Hepatocyte (in vitro differentiated cells): ENCODE data around the gene NINJ1. TPM values are rescaled to one million over a fixed set of nuclear protein-coding genes. Genes with fewer than 3 reads are reported as not detected.

ENCODE experiments used
- DNase-seq: peaks from one replicate; pipeline ENCODE4 v3.0.0-alpha.2; 2016; ENCODE audit warnings: low spot score
- H2AFZ ChIP-seq: fragments of 200-600 bp; sonication (generic); 2 replicates; pipeline ENCODE4 v1.6.0; 2016; ENCODE audit warnings: antibody characterized with exemption, mild to moderate bottlenecking
- H3K27ac ChIP-seq: fragments of 200-600 bp; sonication (generic); 2 replicates; pipeline ENCODE4 v1.5.1; 2016; ENCODE audit warnings: mild to moderate bottlenecking
- H3K27me3 ChIP-seq: fragments of 200-600 bp; sonication (generic); 2 replicates; pipeline ENCODE4 v1.6.1; 2016
- H3K36me3 ChIP-seq: fragments of 200-600 bp; sonication (generic); replicated peaks from 2 replicates; pipeline ENCODE4 v1.5.1; 2016; ENCODE audit warnings: low read depth; ENCODE audit not compliant: insufficient read depth
- H3K4me1 ChIP-seq: fragments of 200-600 bp; sonication (generic); 2 replicates; pipeline ENCODE4 v1.5.1; 2016; ENCODE audit warnings: mild to moderate bottlenecking, moderate library complexity; ENCODE audit not compliant: insufficient read depth
- H3K4me2 ChIP-seq: fragments of 200-600 bp; sonication (generic); 2 replicates; pipeline ENCODE4 v1.6.0; 2016
- H3K4me3 ChIP-seq: fragments of 200-600 bp; sonication (generic); 2 replicates; pipeline ENCODE4 v1.5.1; 2016; ENCODE audit warnings: mild to moderate bottlenecking
- H3K79me2 ChIP-seq: fragments of 200-600 bp; sonication (generic); 2 replicates; pipeline ENCODE4 v1.6.0; 2017; ENCODE audit warnings: mild to moderate bottlenecking
- H3K9me2 ChIP-seq: fragments of 200-600 bp; sonication (generic); replicated peaks from 2 replicates; pipeline ENCODE4 v1.6.0; 2017; ENCODE audit warnings: mild to moderate bottlenecking; ENCODE audit not compliant: insufficient read depth
- H3K9me3 ChIP-seq: fragments of 200-600 bp; sonication (generic); 2 replicates; pipeline ENCODE4 v1.5.1; 2016; ENCODE audit warnings: low read depth, mild to moderate bottlenecking
- H4K20me1 ChIP-seq: fragments of 200-600 bp; sonication (generic); 2 replicates; pipeline ENCODE4 v1.6.0; 2016; ENCODE audit warnings: mild to moderate bottlenecking; ENCODE audit not compliant: insufficient read depth, poor library complexity, severe bottlenecking
- CTCF ChIP-seq: fragments of 200-600 bp; sonication (generic); IDR thresholded peaks from 2 replicates; pipeline ENCODE4 v1.5.1; 2016; ENCODE audit warnings: antibody characterized with exemption, mild to moderate bottlenecking; ENCODE audit not compliant: poor library complexity
- EZH2 ChIP-seq: fragments of 200-600 bp; sonication (generic); IDR thresholded peaks from 2 replicates; pipeline ENCODE4 v1.6.1; 2016; ENCODE audit warnings: antibody characterized with exemption, mild to moderate bottlenecking, borderline replicate concordance
- EZH2phosphoT487 ChIP-seq: fragments of 200-600 bp; sonication (generic); IDR thresholded peaks from one replicate; pipeline ENCODE4 v1.6.1; 2018; ENCODE audit warnings: antibody characterized with exemption, mild to moderate bottlenecking, low read depth, moderate library complexity; ENCODE audit not compliant: unreplicated experiment, severe bottlenecking
- WGBS: methylation state at CpG from one replicate; pipeline ENCODE4 v1.1.6; 2016; ENCODE audit warnings: low lambda C conversion rate; ENCODE audit errors: missing lambda C conversion rate; 5-methylcytosine and 5-hydroxymethylcytosine counted together
- polyA plus RNA-seq: library from polyadenylated mRNA; unstranded; fragments of >200 nt; fragmentation: Nextera tagmentation; extraction: Ambion mirVana; gene quantifications from 2 replicates; pipeline ENCODE4 v1.2.1, GENCODE V29; 2016
- total RNA-seq: library from RNA; depleted of rRNA; stranded (reverse); fragments of >200 nt; gene quantifications from 2 replicates; pipeline ENCODE4 v1.2.3, GENCODE V29; 2014

NINJ1 gene
- total and polyA plus RNA-seq, 2 experiments from 2014 or later, result 55.4 to 135 TPM

- 72% methylated on average over 6 of the region's 6 CpGs for WGBS
- H3K27me3 ChIP-seq, result peaks cover 11% of the 10 kb centered on the region
These were observed 43.6 kb upstream of the NINJ1 start for GRCh38 chr9:93177676-93178075.

DNA sequence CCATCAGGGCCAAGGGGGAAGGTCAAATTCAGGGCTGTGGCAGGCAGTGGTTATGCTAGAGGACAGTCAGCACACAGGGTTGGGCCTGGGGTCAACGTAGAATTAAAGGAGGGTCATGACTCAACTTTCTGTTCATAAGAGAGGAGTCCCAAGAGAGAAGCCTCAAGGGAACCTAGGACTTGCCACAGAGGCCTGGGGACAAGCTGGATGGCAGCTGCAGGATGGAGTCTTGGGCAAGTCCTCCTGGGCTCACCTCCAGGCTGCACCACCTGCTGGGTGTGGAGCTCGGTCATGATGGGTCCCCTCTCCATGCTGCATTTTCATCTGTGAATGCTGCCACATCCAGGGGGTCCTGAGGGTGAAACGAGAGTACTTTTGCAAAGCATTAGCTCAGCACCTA, 40.9 kb upstream of the NINJ1 start:
- WGBS, result 85% methylated on average over 3 of the region's 3 CpGs
- DNase-seq, result no peak
- no peaks in the 10 kb centered on the region for H3K9me2 ChIP-seq
- no peak overlapping the region for H3K4me2 ChIP-seq
- H4K20me1 ChIP-seq, result no peaks in the 10 kb centered on the region
- no peak overlapping the region for H3K4me3 ChIP-seq
- no peak overlapping the region for H2AFZ ChIP-seq
- TF ChIP-seq CTCF (no peak), EZH2 (no peak), EZH2phosphoT487 (no peak)
- H3K27me3 ChIP-seq, result no peaks in the 10 kb centered on the region
- no peaks in the 10 kb centered on the region for H3K79me2 ChIP-seq
- H3K27ac ChIP-seq, result no peak overlapping the region
- H3K4me1 ChIP-seq, result no peaks in the 10 kb centered on the region
- no peaks in the 10 kb centered on the region for H3K36me3 ChIP-seq
- no peaks in the 10 kb centered on the region for H3K9me3 ChIP-seq

More at GRCh38 chr9:93177676-93178075, 43.6 kb upstream of the NINJ1 start:
- DNase-seq, result no peak
- no peak overlapping the region for H3K4me3 ChIP-seq
- H2AFZ ChIP-seq, result no peak overlapping the region
- no peaks in the 10 kb centered on the region for H3K9me2 ChIP-seq
- H3K4me2 ChIP-seq, result no peak overlapping the region
- H3K9me3 ChIP-seq, result no peaks in the 10 kb centered on the region
- H3K27ac ChIP-seq, result no peak overlapping the region
- H3K4me1 ChIP-seq, result no peaks in the 10 kb centered on the region
- H3K79me2 ChIP-seq, result no peaks in the 10 kb centered on the region
- H3K36me3 ChIP-seq, result no peaks in the 10 kb centered on the region
- TF ChIP-seq EZH2, result no peak
- no peak for TF ChIP-seq EZH2phosphoT487
- no peak for TF ChIP-seq CTCF
- no peaks in the 10 kb centered on the region for H4K20me1 ChIP-seq

DNA sequence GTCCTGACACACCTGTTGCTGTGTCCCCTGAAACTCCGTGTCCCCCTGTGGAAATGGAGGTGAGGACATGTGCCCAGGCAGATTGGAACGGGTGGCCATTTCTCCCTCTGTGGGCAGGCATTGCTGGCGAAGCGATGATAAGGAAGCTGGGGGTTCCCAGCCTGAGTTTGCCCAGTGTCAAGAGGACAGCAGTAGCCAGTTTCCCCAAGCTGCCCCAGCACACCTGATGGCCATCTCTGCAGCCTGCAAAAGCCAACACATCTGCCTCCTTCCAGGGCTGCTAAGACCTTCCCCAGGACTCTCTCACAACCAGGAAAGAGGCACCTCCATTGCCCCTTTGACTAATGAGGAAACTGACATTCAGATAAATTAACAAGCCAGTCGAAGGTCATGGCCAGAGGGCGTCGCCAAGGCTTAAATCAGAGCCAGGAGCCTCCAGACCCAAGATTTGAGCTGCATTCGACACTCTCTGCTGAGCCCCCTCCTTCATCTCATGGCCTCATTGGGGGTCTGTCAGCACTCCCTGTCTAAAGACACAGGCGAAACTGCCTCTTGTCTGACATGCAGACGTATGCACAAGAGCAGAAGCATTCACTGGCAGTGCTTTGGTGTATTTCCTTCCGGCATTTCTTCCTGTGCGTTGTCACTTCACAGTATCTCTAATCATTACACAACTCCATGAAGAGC, 39.5 kb upstream of the NINJ1 start:
- 71% methylated on average over 12 of the region's 12 CpGs for WGBS

More for the DNA sequence above, 39.5 kb upstream of the NINJ1 start:
- H3K4me3 ChIP-seq, result no peak overlapping the region
- TF ChIP-seq EZH2phosphoT487, result no peak
- no peak for TF ChIP-seq EZH2
- TF ChIP-seq CTCF, result no peak
- H4K20me1 ChIP-seq, result no peaks in the 10 kb centered on the region
- DNase-seq, result no peak
- H3K27me3 ChIP-seq, result no peaks in the 10 kb centered on the region
- no peaks in the 10 kb centered on the region for H3K36me3 ChIP-seq
- no peak overlapping the region for H3K4me2 ChIP-seq
- no peaks in the 10 kb centered on the region for H3K4me1 ChIP-seq
- no peaks in the 10 kb centered on the region for H3K79me2 ChIP-seq
- no peaks in the 10 kb centered on the region for H3K9me2 ChIP-seq
- H2AFZ ChIP-seq, result no peak overlapping the region
- H3K9me3 ChIP-seq, result no peaks in the 10 kb centered on the region
- H3K27ac ChIP-seq, result no peak overlapping the region
